Suprapubic skin (tissue), 4 donors: ENCODE data around the gene HDDC3.

ENCODE experiments used
- CTCF ChIP-seq, 2 donors: fragments of 200-600 bp in 1 of 2; fragments of 450-650 bp in 1 of 2; sonication (generic) in 1 of 2; IDR thresholded peaks; one replicate each; pipeline ENCODE4 v1.5.1; 2016 to 2019; ENCODE audit warnings: antibody characterized with exemption in 2 of 2, mild to moderate bottlenecking in 1 of 2, moderate library complexity in 1 of 2
- POLR2A ChIP-seq, 2 donors: fragments of 450-650 bp; IDR thresholded peaks; one replicate each; pipeline ENCODE4 v1.6.1; 2017; ENCODE audit warnings: antibody characterized with exemption in 2 of 2, mild to moderate bottlenecking in 2 of 2, moderate library complexity in 2 of 2
- POLR2AphosphoS5 ChIP-seq, 3 donors: sonication (generic); formaldehyde crosslinking; IDR thresholded peaks; one replicate each; pipeline ENCODE4 v1.6.1; 2017; ENCODE audit warnings: antibody characterized with exemption in 3 of 3

GRCh38 chr15:90966262-90966661 lies 33.9 kb upstream of the HDDC3 start:
- TF ChIP-seq CTCF (IDR thresholded peaks at IDR 0.05): no peak
- no peak for TF ChIP-seq POLR2AphosphoS5 (IDR thresholded peaks at IDR 0.05)
- TF ChIP-seq POLR2A (IDR thresholded peaks at IDR 0.05): no peak
